NCI-H2196 treated with DMSO at 0.1 percent for 48 hours (cell line): ENCODE measurements around the gene MSS51.

Source experiments
- DNase-seq: peaks from one replicate; lab custom pipeline; 2025; ENCODE audit not compliant: unreplicated experiment; lab: John Stamatoyannopoulos, UW

The MSS51 gene

GRCh38 chr10:73433538-73433867, at the start of gene MSS51:
MSS51 (minus strand) TSS chr10:73433561; CDS start chr10:73428284, 5,277 bp downstream.
- DNase-seq: no peak

GRCh38 chr10:73480158-73480557, 46.8 kb upstream of the MSS51 start:
- DNase-seq: no peak

GRCh38 chr10:73478636-73479035, 45.3 kb upstream of the MSS51 start:
- DNase-seq: no peak

- DNase-seq: no peak
Observed at GRCh38 chr10:73471226-73471625, 37.9 kb upstream of the MSS51 start.

GRCh38 chr10:73469579-73469978, 36.2 kb upstream of the MSS51 start:
- DNase-seq: no peak

DNA sequence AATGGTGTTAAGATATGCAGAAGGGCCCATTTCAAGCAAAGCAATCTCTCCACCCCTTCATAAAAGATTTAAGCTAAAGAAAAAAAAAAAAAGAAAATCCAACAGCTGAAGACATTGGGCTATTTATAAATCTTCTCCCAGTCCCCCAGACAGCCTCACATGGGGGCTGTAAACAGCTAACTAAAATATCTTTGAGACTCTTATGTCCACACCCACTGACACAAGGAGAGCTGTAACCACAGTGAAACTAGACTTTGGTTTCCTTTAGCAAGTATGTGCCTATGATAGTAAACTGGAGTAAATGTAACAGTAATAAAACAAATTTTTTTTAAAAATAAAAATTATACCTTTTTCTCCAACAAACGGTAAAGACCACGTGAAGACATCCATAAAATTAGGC, 33.8 kb upstream of the MSS51 start:
- DNase-seq: no peak

DNA sequence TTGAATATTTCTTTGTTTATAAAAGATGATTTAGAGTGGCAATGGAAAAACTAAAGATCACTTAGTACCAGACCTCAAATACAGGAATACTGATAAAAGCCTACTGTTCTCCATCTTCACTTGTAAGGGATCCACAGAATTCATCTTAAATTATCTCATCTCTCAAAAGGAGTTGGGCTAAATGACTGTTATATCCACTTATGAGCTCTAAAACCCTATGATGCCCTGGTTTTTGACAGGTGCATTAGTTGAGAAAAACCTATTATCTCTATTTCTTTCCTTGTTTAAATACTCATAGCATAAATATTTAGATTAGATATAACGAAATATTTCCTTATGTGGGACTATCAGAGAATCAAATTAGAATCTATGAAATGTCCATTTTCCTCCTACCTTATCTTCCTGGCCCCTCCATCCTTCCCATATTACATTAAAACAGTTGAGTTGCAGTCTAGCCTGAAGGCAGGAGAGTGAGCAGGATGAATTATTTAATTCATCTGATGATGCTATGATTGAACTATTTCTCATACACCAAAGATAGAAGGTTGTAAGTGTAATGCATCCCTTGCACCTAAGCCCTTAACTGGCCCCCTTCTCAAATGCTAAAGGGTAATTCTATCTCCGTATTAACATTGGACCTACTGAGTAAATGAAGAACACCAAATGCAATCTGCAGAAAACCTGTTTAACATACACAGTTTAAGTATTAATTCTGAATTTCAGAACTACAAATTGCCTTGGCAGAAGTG, 32.8 kb upstream of the MSS51 start:
- DNase-seq: no peak

DNA sequence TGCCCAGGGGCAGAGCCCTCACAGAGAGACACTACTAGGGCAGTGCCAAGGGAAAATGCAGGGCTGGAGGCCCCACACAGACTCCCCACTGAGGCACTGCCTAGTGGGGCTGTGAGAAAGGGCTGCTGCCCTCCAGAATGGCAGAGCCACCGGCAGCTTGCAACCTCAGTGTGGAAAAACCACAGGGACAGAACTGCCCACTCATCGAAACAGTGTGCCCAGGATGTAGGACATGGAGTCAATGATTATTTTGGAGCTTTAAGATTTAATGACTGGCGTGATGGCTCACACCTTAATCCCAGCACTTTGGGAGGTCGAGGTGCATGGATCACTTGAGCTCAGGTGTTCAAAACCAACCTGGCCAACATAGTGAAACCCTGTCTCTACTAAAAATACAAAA, 27.5 kb upstream of the MSS51 start:
- DNase-seq: no peak

DNA sequence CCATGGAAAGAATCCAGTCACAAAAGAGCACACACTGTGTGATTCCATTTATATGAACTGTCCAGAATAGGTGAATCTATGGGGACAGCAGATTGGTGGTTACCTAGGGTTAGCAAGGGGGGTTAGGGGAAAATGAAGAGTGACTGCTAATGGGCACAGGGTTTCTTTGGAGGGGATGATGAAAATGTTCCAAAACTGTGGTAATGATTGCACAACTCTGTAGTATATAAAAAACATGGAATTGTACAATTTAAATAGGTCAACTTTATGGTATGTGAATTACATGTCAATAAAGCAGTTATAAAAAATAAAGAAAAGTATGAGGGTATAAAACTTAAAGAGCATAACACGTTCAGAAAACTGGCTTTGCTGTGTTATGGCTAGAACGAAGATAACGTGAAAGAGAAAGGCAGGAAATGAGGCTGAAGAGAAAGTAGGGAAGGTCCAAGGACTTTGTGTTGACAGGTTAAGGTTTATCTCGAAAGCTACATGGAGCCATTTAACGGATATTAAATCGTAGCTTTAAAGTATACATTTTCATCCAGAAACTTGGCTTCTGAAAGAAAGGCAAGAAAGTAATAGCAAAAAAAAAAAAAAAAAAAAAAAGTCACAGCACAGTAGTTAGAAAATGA, 26.4 kb upstream of the MSS51 start:
- no peak for DNase-seq

GRCh38 chr10:73456187-73456890, 23.0 kb upstream of the MSS51 start:
- no peak for DNase-seq

DNA sequence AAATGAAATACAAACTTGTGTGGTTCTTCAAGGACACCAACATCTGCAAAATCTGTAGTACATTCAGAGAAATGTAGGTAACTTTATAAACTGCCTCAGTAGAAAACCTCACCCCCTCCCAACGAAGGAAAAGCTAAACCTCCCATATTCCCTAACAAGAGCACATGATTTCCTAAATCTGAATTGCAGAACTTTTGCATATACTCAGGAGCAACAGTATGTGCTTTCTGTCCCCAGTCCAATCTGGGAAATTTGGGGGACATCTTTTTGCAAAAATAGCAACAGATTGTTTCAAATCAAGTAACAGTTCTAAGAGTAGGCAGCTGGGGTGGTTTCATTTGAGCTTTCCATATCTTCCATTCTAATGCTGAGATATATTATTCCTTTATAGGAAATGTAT, 15.8 kb upstream of the MSS51 start:
- DNase-seq: no peak

- no peak for DNase-seq
Observed at GRCh38 chr10:73448384-73448783, 15.0 kb upstream of the MSS51 start.

DNA sequence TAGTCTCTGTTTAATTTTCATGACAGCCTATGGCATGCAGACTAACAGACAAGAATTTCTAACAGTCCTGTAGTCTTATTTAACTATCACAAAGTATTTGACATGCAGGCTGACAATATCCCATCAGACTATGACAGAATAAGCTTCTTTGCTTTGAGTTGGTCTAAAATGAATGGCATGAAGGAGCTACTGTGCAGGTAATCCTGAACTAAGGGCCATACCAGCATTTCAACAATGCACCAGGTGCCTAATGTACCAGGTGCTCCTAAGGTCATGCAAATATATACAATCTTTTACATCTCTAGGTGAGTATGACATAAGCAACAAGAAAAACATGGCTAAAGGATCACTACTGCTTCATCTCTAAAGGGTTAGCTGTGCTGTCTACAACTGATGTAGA, 13.6 kb upstream of the MSS51 start:
- no peak for DNase-seq

DNA sequence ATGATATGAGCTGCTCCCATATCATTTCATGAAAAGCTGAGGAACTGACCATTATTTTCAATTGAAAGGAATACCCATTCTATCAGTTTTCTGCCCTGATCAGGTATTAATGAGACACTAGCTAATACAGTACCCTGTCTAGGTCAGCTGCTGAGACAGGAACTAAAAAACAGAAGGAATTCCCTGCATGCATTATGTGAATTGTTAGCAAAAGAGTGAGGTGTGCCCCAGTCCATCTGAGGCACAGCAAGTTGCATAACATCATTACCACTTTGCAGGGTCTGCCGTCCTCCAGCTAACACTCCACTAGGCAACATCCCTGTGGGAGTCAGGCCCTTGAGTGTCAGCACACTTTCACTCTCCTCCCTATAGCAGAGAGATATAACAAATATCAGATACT, 11.1 kb upstream of the MSS51 start:
- no peak for DNase-seq

DNA sequence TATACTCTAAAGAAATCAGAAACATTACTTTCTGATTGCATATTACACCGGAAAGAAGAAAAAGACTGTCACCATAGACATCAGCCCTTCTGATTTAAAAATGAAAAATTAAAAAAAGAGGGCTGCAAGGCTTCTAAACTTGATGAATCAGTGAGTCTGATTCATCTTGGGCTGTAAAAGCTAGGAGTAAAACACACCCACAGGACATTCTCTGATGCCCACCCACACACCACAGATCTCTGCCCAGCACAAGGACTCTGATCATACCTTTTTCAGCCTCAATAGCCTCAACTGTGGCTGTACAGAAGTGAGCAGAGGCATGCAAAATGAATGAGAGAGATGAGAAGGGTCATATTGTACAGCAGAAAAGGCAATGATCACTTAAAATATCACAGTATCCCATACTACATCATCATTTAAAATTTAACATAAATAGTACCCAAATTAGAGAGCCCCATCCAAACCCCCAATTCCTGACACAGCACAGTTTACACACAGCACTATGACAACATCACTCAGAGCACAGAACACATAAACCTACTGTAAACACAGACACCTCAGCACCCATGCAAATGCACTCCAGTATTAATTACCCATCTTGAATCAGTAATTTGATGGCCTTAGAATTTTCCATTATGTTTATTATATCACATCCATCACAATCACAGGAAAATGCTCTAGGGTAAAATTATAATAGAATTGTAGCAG, 6.4 kb upstream of the MSS51 start:
- no peak for DNase-seq

DNA sequence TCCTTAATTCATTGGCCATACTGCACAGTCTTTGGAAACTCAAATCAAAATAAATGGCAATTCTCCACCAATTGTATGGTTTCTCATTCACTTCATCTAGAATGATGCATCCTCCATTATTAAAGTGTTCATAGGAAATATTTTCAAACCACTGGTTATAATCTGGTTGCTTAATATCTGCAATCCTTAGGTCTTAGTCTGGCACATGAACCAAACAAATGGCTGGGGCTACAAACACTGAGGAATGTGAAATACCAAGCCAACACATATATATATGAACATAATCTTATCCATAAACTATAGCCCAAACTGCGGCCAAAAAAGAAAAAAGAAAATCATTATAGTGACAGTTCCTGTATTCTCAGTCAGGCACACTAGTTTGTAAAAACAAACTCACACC, 5.7 kb upstream of the MSS51 start:
- no peak for DNase-seq

- no peak for DNase-seq
Observed at GRCh38 chr10:73432646-73433537, 469 bp downstream of the MSS51 start.

GRCh38 chr10:73426318-73426717, 7.0 kb downstream of the MSS51 start:
- no peak for DNase-seq

GRCh38 chr10:73424478-73424877, 8.9 kb downstream of the MSS51 start:
- DNase-seq: no peak

DNA sequence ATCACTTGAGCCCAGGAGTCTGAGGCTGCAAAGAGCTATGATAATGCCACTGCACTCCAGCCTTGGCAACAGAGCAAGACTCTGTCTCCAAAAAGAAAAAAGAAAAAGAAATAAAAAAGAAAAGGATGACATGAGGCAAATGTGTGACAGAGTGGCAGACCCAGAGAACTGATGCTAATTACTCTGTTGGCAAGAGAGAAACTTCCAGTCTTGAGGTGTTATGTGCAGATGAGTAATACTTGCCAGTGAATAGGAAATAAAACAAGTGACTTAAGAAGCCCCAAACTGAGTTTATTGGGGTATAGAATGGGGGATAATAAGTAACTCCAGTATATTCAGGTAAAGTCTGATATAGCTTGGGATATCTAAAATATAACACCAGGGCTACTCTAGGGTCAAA, 10.1 kb downstream of the MSS51 start:
- DNase-seq: no peak

GRCh38 chr10:73416571-73416970, 16.8 kb downstream of the MSS51 start:
- DNase-seq: no peak
